ELF-1 (cell line): ENCODE results near the gene SPECC1.
"Not testable (repeated sequence)": the region's sequence is repeated elsewhere in the genome, so short reads cannot be mapped to it uniquely, and the experiment has no call there.

Experiments used
- DNase-seq: peaks from one replicate; pipeline ENCODE4 v3.0.0-alpha.2; 2016; ENCODE audit warnings: low read depth, low spot score

SPECC1 gene

GRCh38 chr17:20092973-20093626, 83.9 kb downstream of the SPECC1 start:
- no peak for DNase-seq

DNA sequence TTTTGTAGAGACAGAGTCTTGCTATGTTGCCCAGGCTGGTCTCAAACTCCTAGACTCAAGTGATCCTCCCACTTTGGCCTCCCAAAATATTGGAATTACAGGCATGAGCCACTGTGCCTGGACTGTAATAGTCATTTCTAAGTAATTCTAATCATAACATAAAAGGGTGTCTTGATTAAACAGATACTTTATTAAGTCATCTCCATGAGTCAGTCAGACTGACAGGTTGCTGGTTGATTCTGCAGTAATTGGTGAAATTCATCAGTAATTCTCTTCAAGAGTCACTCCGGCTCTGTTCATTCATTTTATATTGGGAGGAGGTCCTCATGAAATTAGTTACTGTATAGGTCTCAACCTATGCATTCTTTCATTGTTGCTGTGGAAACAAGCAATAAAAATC, 85.6 kb downstream of the SPECC1 start:
- DNase-seq: no peak

- peak; percentile 66 for DNase-seq
Measured at GRCh38 chr17:20095336-20096080, 86.3 kb downstream of the SPECC1 start.

DNA sequence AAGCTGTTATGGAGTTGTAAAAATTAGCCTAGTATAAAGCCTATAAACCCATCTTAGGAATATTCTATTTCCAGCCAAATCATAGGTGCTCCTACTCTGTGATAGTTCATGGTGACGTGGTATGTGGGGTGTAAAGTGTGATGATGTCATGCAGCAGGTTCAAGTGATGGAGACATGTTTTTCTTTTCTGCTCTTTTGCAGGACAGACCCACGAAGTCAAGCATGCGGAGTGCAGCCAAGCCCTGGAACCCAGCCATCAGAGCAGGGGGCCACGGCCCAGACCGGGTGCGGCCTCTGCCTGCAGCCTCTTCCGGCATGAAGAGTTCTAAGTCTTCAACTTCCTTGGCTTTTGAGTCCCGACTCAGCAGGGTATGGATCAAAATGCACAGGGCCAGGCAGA, 87.3 kb downstream of the SPECC1 start:
- no peak for DNase-seq

- no peak for DNase-seq
Measured at GRCh38 chr17:20097330-20097729, 88.2 kb downstream of the SPECC1 start.

- DNase-seq: no peak
Measured at GRCh38 chr17:20098314-20098713, 89.2 kb downstream of the SPECC1 start.

DNA sequence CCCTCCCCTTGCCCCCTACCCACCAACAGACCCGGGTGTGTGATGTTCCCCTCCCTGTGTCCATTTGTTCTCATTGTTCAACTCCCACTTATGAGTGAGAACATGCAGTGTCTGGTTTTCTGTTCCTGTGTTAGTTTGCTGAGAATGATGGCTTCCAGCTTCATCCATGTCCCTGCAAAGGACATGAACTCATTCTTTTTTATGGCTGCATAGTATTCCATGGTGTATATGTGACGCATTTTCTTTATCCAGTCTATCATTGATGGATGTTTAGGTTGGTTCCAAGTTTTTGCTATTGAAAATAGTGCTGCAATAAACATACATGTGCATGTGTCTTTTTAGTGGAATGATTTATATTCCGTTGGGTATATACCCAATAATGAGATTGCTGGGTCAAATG, 91.6 kb downstream of the SPECC1 start:
- not testable (repeated sequence) for DNase-seq

- DNase-seq: no peak
Measured at GRCh38 chr17:20103454-20104446, 94.6 kb downstream of the SPECC1 start.

DNA sequence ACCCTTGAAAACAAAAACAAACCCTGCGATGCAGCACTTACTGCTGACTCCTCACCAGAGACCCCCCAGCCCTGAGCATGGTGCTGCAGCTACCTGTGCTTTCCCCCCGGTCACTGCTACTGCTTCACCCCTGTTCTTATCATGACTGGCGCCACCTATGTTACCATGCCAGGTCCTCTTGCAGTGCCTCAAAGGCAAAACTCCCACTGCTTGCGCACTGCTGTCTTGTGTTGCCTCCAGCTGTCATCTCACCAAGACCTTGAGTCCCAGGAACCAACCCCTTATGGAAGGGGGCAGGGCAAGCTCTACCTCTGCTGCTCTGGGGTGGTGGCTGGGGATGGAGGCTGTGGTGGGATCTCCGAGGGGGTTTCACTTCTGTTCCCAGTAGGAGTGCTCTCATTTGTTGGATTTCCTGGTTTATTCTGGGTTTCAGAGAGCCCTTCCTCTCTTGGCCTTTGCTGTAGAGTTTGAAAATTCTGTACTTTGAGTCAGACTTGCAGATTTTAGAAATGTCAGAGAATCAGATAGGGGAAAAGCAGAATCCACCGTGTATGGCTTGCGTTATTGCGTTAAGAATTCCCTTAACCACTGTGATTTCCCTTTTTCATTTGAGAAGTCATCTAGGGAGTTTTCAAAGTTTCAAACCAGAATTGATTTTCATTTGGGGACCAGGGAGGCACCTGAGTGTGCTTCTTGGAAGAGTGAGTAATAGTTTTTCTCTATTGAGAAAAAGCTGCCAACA, 96.6 kb downstream of the SPECC1 start:
- no peak for DNase-seq

- DNase-seq: not testable (repeated sequence)
Measured at GRCh38 chr17:20106446-20106845, 97.3 kb downstream of the SPECC1 start.

GRCh38 chr17:20109076-20109475, 99.9 kb downstream of the SPECC1 start:
- no peak for DNase-seq

GRCh38 chr17:20111538-20111937, 102.4 kb downstream of the SPECC1 start:
- no peak for DNase-seq

DNA sequence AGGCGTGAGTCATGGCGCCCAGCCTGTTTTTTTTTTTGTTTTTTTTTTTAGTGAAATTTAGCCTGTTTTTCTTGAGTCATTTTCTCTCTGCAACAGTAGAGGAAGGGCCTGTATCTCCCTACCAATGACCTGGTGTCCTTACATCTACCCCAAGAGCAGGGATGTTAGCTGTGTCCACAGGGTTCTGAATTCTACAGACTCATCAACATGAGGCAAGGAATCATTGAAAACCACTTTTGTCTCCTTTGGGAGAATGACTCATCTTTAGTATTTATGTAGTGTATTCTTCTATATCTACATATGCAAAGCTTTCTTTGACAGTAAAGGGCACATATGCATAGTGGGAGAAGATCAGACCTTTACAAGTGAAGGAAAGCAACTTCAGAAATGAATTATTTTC, 105.3 kb downstream of the SPECC1 start:
- DNase-seq: no peak

DNA sequence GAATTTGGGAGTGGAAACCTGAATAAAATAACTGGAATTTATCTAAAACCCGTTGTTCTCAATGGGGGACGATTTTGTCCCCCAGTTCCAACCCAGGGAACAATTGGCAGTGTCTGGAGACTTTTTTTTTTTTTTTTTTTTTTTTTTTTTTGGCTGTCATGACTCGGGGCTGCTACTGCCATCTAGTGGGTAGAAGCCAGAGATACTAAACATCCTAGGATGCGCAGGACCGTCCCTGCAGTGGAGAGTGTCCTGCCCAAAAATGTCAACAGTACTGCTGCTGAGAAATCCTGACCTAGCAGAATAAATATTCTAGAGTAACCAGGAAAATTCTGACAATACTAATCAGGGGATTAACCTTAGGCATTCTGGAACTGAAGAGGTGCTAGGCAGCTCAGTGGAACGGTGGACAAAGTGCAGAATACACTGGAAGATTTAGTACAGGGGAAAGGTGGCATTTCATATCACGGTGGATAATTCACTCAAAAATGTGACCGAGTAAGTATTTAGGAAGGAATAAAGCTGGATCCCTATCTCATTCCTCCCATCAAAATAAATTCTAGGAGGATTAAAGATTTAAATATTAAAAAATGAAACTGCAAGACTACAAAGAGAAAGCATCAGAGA, 107.6 kb downstream of the SPECC1 start:
- DNase-seq: peak; percentile 61

GRCh38 chr17:20118280-20118679, 109.1 kb downstream of the SPECC1 start:
- no peak for DNase-seq

DNA sequence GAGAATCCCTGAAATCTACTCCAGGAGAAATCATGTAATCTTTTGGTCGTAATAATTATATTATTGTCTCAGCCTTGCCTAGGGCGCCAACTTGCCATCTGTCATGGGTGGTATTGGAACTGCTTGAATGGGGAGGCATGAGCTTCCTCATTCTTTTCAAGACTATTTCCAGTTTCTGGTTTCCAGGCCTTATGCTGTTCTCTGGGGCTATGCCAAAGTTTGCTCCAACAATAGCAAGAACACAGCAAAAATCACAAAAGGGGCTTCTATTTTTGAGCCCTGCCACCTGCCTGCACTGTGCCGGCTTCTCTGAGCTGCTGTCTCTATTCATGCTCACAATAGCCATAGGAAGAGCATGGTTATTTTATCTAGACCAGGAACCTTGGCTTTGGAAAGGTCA, 111.7 kb downstream of the SPECC1 start:
- DNase-seq: no peak

DNA sequence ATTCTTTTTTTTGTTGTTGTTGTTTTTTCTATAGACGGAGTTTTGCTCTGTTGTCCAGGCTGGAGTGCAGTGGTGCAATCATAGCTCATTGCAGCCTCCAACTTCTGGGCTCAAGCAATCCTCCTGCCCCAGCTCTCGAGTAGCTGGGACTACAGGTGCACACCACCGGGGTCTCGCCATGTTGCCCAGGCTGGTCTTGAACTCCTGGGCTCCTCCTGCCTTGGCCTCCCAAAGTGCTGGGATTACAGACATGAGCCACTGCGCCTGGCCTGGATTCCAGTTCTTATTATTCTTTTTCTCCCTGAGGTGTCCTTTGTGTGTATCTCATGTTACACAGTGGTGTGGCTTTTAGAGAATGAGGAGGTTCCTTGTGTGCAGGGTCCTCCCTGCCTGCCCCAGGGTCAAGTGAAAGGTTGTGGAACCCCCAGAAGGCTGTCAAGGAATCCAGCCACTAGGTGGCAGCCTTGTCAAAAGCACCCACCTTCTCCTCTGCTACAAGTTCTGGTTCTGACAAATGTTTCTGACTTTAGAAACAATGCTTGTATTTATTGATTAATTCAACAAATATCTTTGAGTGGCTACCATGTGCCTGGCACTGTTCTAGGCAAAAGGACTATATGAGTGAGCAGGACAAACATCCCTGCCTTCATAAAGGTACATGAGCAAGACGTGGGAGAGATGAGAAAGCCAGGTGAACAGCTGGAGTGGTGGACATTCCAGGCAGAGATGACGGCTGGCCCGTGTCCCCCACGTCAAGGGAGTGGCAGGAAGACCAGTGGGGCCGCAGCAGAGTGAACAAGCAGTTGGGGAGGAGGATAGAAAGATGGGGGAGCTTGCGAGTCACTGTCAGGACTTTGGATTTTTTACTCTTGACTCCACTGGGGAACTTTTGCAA, 112.4 kb downstream of the SPECC1 start:
- peak; percentile 89 for DNase-seq

DNA sequence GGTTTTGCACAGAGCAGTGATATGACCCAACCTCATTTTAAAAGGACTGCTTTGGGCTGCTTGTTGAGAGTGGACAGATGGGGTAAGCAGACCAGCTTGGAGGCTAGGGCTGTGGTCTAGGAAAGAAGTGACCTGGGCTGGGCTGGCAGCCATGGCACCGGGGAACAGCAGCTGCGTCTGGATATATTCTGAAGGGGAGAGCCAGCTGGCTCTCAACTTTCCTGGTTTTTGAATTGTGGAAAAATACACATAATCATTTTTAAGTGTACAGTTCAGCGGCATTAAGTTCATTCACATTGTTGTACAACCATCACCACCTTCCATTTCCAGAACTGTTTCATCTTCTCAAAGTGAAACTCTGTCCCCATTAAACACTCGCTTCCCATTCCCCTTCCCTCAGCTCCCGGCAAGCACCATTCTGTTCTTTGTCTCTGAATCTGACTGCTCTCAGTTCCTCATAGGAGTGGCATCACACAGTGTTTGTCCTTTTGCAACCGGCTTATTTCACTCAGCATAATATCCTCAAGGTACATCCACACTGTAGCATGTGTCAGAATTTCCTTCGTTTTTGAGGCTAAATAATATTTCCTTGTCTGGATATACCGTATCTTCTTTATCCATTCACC, 113.2 kb downstream of the SPECC1 start:
- no peak for DNase-seq

- DNase-seq: no peak
Measured at GRCh38 chr17:20123209-20123608, 114.0 kb downstream of the SPECC1 start.
